GM12874 (cell line): Measurements from ENCODE around the gene PLEKHM3.

ENCODE experiments used
- TF ChIP-seq, protein P1 (sequence below): IDR thresholded peaks from 2 replicates; pipeline ENCODE4 v1.5.1; 2011; ENCODE audit warnings: low read depth, mild to moderate bottlenecking, control low read depth, low read length, moderate library complexity; ENCODE audit not compliant: insufficient read depth

The PLEKHM3 gene

DNA sequence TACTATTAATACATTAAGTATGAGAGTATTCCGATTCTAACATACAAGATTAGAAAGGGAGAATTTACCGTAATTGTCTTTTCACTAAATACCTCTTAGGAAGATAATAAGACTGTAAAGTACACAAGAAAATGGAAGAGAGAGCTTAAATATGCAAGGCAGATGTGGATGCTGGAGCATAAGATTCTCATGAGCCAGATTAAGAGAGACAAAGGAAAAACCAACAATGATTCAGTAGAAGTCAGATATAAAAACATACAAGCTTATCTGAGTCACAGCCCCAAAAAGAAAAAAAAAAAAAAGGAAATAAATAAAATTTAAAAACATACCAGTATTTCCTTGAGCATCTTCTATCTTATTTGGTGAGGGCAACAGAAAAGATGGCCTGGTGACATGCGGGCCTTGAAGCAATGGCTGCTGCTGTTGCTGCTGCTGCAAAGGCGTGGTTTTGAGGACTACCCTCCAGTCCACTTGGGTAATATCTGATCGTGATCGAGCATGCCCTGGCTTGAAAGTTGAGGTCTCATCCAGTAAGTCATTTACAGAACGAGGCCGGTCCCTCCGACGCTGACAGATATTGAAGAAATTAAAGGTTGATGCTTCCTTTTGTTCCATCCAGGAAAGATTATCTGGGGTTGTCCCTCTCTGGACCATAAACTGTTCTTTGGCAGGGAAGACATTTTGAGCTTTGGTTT is 24.5 kb downstream of the PLEKHM3 start:
- TF ChIP-seq, protein P1, sequence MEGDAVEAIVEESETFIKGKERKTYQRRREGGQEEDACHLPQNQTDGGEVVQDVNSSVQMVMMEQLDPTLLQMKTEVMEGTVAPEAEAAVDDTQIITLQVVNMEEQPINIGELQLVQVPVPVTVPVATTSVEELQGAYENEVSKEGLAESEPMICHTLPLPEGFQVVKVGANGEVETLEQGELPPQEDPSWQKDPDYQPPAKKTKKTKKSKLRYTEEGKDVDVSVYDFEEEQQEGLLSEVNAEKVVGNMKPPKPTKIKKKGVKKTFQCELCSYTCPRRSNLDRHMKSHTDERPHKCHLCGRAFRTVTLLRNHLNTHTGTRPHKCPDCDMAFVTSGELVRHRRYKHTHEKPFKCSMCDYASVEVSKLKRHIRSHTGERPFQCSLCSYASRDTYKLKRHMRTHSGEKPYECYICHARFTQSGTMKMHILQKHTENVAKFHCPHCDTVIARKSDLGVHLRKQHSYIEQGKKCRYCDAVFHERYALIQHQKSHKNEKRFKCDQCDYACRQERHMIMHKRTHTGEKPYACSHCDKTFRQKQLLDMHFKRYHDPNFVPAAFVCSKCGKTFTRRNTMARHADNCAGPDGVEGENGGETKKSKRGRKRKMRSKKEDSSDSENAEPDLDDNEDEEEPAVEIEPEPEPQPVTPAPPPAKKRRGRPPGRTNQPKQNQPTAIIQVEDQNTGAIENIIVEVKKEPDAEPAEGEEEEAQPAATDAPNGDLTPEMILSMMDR: no peak

DNA sequence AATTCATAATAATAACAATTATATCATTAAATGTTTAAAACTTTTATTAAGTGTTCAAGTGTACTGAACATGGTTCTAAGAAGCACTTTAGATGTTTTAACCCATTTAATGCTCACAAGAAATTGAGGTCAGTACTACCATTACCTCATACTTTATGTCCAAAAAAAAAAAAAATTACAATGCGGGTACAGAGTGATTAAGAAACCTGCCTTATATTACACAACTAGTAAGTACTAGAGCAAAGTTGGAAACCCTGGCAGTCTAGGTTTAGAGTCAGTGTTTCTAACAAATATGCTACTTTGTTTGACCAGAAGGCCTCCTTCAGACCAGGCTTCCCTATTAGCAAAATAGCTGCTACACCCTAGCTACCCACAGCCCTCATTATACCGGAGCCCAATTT is 28.5 kb downstream of the PLEKHM3 start:
- TF ChIP-seq, protein P1: no peak

DNA sequence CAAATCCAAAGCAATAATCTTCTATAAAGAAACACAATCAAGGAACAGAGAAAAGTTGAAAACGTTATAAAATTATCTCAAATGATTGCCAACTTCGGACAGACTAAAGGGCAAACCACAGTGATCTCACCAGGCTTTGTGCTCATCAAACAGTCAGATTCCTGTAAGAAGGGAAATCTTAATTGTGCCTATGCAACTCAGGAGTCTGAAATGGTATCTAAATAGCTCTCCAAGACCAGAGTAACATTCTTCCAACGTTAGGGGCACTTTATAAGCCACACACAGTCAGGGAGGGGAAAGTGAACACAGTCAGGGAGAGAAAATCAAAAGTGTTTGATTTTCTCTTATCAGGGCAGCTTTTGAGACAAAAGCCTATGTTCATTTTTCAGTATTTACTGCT is 29.4 kb downstream of the PLEKHM3 start:
- TF ChIP-seq, protein P1: no peak

DNA sequence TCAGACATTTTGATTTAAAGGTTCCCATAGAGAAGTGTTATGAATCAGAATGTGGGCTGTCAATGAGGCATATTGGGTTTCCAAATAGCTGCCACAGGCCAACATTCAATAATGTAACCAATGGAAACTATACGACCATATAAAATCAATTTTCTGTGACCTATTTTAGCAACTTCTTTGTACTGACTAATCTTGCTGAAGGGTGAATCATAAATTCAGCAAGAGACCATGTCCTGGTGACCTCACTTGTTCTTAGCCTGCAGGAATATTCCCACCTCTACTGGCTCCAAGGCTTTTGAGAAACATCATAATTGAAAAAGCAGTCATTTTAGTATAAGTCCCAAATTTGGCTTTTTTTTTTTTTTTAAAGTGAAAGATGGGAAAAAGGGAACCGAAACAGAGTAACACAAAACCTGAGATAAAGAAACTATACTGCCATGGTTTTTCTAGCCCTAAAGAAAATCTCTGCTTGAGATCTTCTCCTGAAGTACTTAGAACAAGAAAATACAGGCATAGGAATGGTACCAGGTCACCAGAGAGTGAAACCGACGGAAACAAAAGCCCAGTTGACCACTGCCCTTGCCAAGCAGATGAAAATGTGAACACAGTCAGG is 32.1 kb downstream of the PLEKHM3 start:
- TF ChIP-seq, protein P1: no peak

DNA sequence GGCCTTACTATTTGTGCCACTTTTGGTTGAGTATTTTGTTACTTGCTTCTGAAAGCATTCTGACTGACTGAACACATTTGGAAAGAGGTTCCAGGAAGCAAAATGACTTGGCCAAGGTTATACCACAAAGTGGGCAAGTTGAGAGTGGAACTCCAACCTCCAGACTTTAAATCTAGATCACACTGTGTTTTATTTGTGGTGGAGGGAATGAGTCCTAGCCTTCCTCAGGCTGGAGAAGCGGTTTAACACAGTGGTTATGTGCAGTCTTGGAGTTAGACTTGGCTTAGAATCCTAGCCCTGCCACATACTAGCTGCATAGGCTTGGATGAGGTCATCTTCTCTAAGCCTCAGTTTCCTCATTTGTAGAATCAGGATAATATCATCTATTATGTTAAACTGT is 33.4 kb downstream of the PLEKHM3 start:
- TF ChIP-seq, protein P1: no peak

DNA sequence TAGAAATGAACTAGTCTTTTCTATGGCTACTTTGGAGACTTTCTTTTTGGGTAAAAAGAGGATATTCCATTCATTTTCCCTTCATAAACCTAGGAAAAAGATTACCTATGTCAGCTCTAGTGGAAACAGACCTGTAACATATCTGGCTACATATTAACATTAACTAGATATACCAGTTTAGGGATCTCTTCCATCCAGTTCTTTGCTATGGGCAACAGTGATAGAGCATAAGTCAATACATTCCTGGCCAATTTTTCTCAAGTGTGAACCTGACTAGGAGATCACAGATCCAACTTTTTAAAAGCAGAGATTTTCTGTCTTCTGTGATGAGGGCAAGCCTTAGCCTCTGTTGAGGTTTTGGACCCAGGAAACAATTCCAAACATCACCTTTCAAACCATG is 34.5 kb downstream of the PLEKHM3 start:
- TF ChIP-seq, protein P1: no peak

GRCh38 chr2:207988975-207989374 is 36.4 kb downstream of the PLEKHM3 start:
- TF ChIP-seq, protein P1: no peak
